Panc1 (cell line): ENCODE measurements around the gene SLIT1. TPM values are rescaled to one million over a fixed set of nuclear protein-coding genes. Genes with fewer than 3 reads are reported as not detected.

Experiments used
- ATAC-seq: fragments of 200-7000 bp; cut with Tn5 transposase; 2 replicates; pipeline ENCODE4 v1.9.1; 2020; ENCODE audit warnings: mild to moderate bottlenecking, moderate library complexity
- BruUV-seq: library from RNA; stranded (reverse); fragments of 400-500 nt; replicated peaks from 2 replicates; lab custom pipeline; 2021; lab: Mats Ljungman, UMichigan
- CTCF ChIA-PET: fragments of 300-600 bp; sonication (Branson Sonifier 250); formaldehyde crosslinking; loops from one replicate; lab custom pipeline; 2022; ENCODE audit warnings: antibody characterized with exemption; lab: Charles Lee
- POLR2A ChIA-PET: fragments of 300-600 bp; sonication (Branson Sonifier 250); formaldehyde crosslinking; loops from one replicate; lab custom pipeline; 2022; ENCODE audit warnings: antibody characterized with exemption; lab: Charles Lee
- DNase-seq: peaks from one replicate; pipeline ENCODE4 v3.0.0-alpha.2; 2010; ENCODE audit warnings: low read depth, low spot score
- H3K27ac ChIP-seq: 2 replicates; pipeline ENCODE4 v1.5.1; 2011; ENCODE audit warnings: mild to moderate bottlenecking, low read length, inconsistent platforms
- H3K27me3 ChIP-seq: fragments of 200-500 bp; sonication (Bioruptor generic); 2 replicates; pipeline ENCODE4 v1.6.0; 2014; ENCODE audit warnings: low read length, inconsistent platforms; ENCODE audit not compliant: control insufficient read depth, insufficient read depth
- H3K36me3 ChIP-seq: fragments of 200-500 bp; sonication (Bioruptor generic); 2 replicates; pipeline ENCODE4 v1.5.1; 2014; ENCODE audit warnings: inconsistent platforms, mild to moderate bottlenecking, low read length, moderate library complexity; ENCODE audit not compliant: control insufficient read depth, insufficient read depth
- H3K4me1 ChIP-seq: 2 replicates; pipeline ENCODE4 v1.5.1; 2011; ENCODE audit warnings: inconsistent platforms, mild to moderate bottlenecking, low read length, moderate library complexity; ENCODE audit not compliant: control insufficient read depth, insufficient read depth
- H3K4me3 ChIP-seq, 2 experiments: 2 replicates each; pipeline ENCODE4 v1.5.1; 2011 to 2012; ENCODE audit warnings: low read depth in 2 of 2, low read length in 2 of 2, mild to moderate bottlenecking in 2 of 2, inconsistent platforms in 1 of 2, moderate library complexity in 1 of 2
- H3K9me3 ChIP-seq: fragments of 200-500 bp; sonication (Bioruptor generic); 2 replicates; pipeline ENCODE4 v1.5.1; 2014; ENCODE audit warnings: low read depth, mild to moderate bottlenecking, inconsistent platforms, low read length, moderate library complexity; ENCODE audit not compliant: control insufficient read depth, insufficient read depth
- CTCF ChIP-seq: fragments of 450-650 bp; IDR thresholded peaks from 2 replicates; pipeline ENCODE4 v1.5.1; 2017; ENCODE audit warnings: mild to moderate bottlenecking
- POLR2AphosphoS5 ChIP-seq: IDR thresholded peaks from 2 replicates; pipeline ENCODE4 v1.6.1; 2012; ENCODE audit warnings: mild to moderate bottlenecking, low read depth, low read length, moderate library complexity
- REST ChIP-seq, 2 experiments: IDR thresholded peaks; 2 replicates each; pipeline ENCODE4 v1.6.1; 2011 to 2012; ENCODE audit warnings: low read depth in 2 of 2, control low read depth in 1 of 2, low read length in 1 of 2, mild to moderate bottlenecking in 1 of 2, moderate library complexity in 1 of 2; ENCODE audit not compliant: insufficient read depth in 1 of 2
- SIN3A ChIP-seq: IDR thresholded peaks from 2 replicates; pipeline ENCODE4 v1.6.1; 2012; ENCODE audit warnings: low read depth, mild to moderate bottlenecking, low read length, moderate library complexity, borderline replicate concordance; ENCODE audit not compliant: insufficient read depth
- TCF7L2 ChIP-seq: IDR thresholded peaks from 2 replicates; pipeline ENCODE4 v1.6.1; 2011; ENCODE audit warnings: mild to moderate bottlenecking, low read depth, low read length, inconsistent platforms
- in situ Hi-C: cut with HindIII; loops from 2 replicates; pipeline ENCODE4 v1.10.0; 2016; ENCODE audit warnings: low sequenced_read_pairs, low pct_unique_long_range_greater_than_20kb
- intact Hi-C: fragments of 100-400 bp; cut with micrococcal nuclease; formaldehyde crosslinking; loops from one replicate; pipeline ENCODE4 v1.10.0; 2022; ENCODE audit not compliant: unreplicated experiment
- total RNA-seq: library from RNA; stranded (reverse); gene quantifications from one replicate; pipeline ENCODE4 v1.2.1, GENCODE V29; 2021; ENCODE audit not compliant: unreplicated experiment

SLIT1 gene
- total RNA-seq, 1 experiment from 2014 or later: 2.6 TPM

- BruUV-seq: no TSS peak
- no peaks in the 10 kb centered on the region for H3K4me1 ChIP-seq
- CTCF ChIA-PET: interaction anchor here (0.6 to 1.4 kb wide), 2 partner anchors 28 to 142 kb away, joined by 3 read pairs; no protein-coding TSS in a partner anchor
- no peaks in the 10 kb centered on the region for H3K27me3 ChIP-seq
- intact Hi-C loops (no loop called here), in situ Hi-C loops (no loop called here)
- H3K9me3 ChIP-seq: no peaks in the 10 kb centered on the region
- H3K36me3 ChIP-seq: no peaks in the 10 kb centered on the region
- H3K4me3 ChIP-seq: no peak overlapping the region
- H3K27ac ChIP-seq: no peak overlapping the region
- POLR2A ChIA-PET: no interaction called here
- no peak for TF ChIP-seq SIN3A
- no peak for TF ChIP-seq CTCF
- TF ChIP-seq TCF7L2: no peak
- TF ChIP-seq REST (IDR thresholded peaks at IDR 0.05; ENCODE audit: insufficient read depth in 1 of 2, low read depth in 2 of 2, low read length in 1 of 2): no peak
- TF ChIP-seq POLR2AphosphoS5: no peak
- ATAC-seq (no peak), DNase-seq (no peak)
Measured at GRCh38 chr10:97065128-97065527, 120.6 kb downstream of the SLIT1 start.

GRCh38 chr10:97063983-97064837 lies 121.5 kb downstream of the SLIT1 start:
- Histone ChIP-seq H3K27me3 (no peaks in the 10 kb centered on the region), H3K4me1 (no peaks in the 10 kb centered on the region), H3K36me3 (no peaks in the 10 kb centered on the region), H3K9me3 (no peaks in the 10 kb centered on the region), H3K27ac (no peak overlapping the region), H3K4me3 (no peak overlapping the region)
- in situ Hi-C loops (no loop called here), intact Hi-C loops (no loop called here)
- no TSS peak for BruUV-seq
- no peak for TF ChIP-seq REST (IDR thresholded peaks at IDR 0.05; ENCODE audit: insufficient read depth in 1 of 2, low read depth in 2 of 2, low read length in 1 of 2)
- no peak for TF ChIP-seq TCF7L2
- TF ChIP-seq SIN3A: no peak
- no peak for TF ChIP-seq POLR2AphosphoS5
- no peak for TF ChIP-seq CTCF
- ATAC-seq (no peak), DNase-seq (no peak)
- ChIA-PET POLR2A (no interaction called here), CTCF (interaction anchor here (1.4 kb wide), 1 partner anchor 27 kb away, joined by 3 read pairs; no protein-coding TSS in a partner anchor)
